HG02870 (cell line): ENCODE results near the gene OGN.

Experiments
- ATAC-seq: cut with Tn5 transposase; IDR thresholded peaks from one replicate; pipeline ENCODE4 v1.9.1; 2021; ENCODE audit warnings: mild to moderate bottlenecking, moderate library complexity; ENCODE audit not compliant: unreplicated experiment

Gene OGN

GRCh38 chr9:92405818-92406217, 1.4 kb upstream of the OGN start:
- ATAC-seq: no peak

GRCh38 chr9:92402826-92403745, 1.3 kb downstream of the OGN start:
- ATAC-seq: no peak

GRCh38 chr9:92402360-92402759, 2.0 kb downstream of the OGN start:
- ATAC-seq: no peak

- ATAC-seq: no peak
Observed at GRCh38 chr9:92397853-92398252, 6.5 kb downstream of the OGN start.

GRCh38 chr9:92395617-92396016, 8.8 kb downstream of the OGN start:
- no peak for ATAC-seq

GRCh38 chr9:92393686-92394085, 10.7 kb downstream of the OGN start:
- no peak for ATAC-seq

- ATAC-seq: no peak
Observed at GRCh38 chr9:92392690-92393089, 11.7 kb downstream of the OGN start.

GRCh38 chr9:92385953-92386352, 18.4 kb downstream of the OGN start:
- no peak for ATAC-seq

GRCh38 chr9:92385477-92385876, 18.9 kb downstream of the OGN start:
- no peak for ATAC-seq

GRCh38 chr9:92385001-92385400, 19.4 kb downstream of the OGN start:
- no peak for ATAC-seq

GRCh38 chr9:92384375-92384774, 20.0 kb downstream of the OGN start:
- ATAC-seq: no peak

- no peak for ATAC-seq
Observed at GRCh38 chr9:92381775-92382174, 22.6 kb downstream of the OGN start.

GRCh38 chr9:92380603-92381002, 23.8 kb downstream of the OGN start:
- no peak for ATAC-seq

GRCh38 chr9:92378865-92379560, 25.4 kb downstream of the OGN start:
- no peak for ATAC-seq

GRCh38 chr9:92377876-92378275, 26.5 kb downstream of the OGN start:
- ATAC-seq: no peak

- ATAC-seq: no peak
Observed at GRCh38 chr9:92373167-92373566, 31.2 kb downstream of the OGN start.

- ATAC-seq: no peak
Observed at GRCh38 chr9:92369075-92369474, 35.3 kb downstream of the OGN start.

- ATAC-seq: no peak
Observed at GRCh38 chr9:92360083-92360482, 44.3 kb downstream of the OGN start.

- no peak for ATAC-seq
Observed at GRCh38 chr9:92359394-92359995, 44.9 kb downstream of the OGN start.

- no peak for ATAC-seq
Observed at GRCh38 chr9:92353051-92353450, 51.3 kb downstream of the OGN start.

GRCh38 chr9:92350740-92351133, 53.6 kb downstream of the OGN start:
- no peak for ATAC-seq
